BLaER1 (cell line): Measurements from ENCODE around the gene STOML1.

Experiments used
- H3K27ac ChIP-seq: shearing (Covaris generic); formaldehyde crosslinking; 2 replicates; pipeline ENCODE4 v1.8.1; 2022
- H3K27me3 ChIP-seq: shearing (Covaris generic); formaldehyde crosslinking; 2 replicates; pipeline ENCODE4 v1.8.1; 2022
- H3K36me3 ChIP-seq: shearing (Covaris generic); formaldehyde crosslinking; 2 replicates; pipeline ENCODE4 v1.8.1; 2022
- H3K4me1 ChIP-seq: shearing (Covaris generic); formaldehyde crosslinking; 2 replicates; pipeline ENCODE4 v1.8.1; 2022
- H3K4me2 ChIP-seq: shearing (Covaris generic); formaldehyde crosslinking; 2 replicates; pipeline ENCODE4 v1.8.1; 2022
- H3K4me3 ChIP-seq: shearing (Covaris generic); formaldehyde crosslinking; 2 replicates; pipeline ENCODE4 v1.8.1; 2022
- H3K9ac ChIP-seq: shearing (Covaris generic); formaldehyde crosslinking; 2 replicates; pipeline ENCODE4 v1.8.1; 2022
- H3K9me3 ChIP-seq: shearing (Covaris generic); formaldehyde crosslinking; 2 replicates; pipeline ENCODE4 v1.8.1; 2022
- H4K20me1 ChIP-seq: shearing (Covaris generic); formaldehyde crosslinking; 2 replicates; pipeline ENCODE4 v1.8.1; 2022
- Cebpa-rat ChIP-seq: shearing (Covaris generic); IDR thresholded peaks from 2 replicates; pipeline ENCODE4 v1.8.1; 2022

The STOML1 gene

DNA sequence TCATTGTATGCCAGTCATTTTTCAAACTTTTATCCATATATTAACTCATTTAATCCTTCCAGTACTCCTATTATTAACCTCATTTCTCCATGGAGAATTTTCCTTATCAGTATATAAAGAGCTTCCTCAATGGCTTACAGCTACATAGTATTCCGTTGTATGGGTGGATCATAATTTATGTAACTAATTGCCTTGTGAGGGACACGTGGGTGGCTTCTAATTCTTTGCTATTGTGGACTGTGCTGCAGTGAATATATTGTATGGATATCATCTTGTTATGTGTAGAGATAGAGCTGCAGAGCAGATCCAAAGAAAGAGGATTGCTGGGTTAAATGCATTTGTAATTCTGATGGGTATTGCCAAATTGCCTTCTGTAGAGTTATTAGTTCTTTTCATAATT, 27.6 kb upstream of the STOML1 start:
- no peak overlapping the region for H3K4me3 ChIP-seq
- no peaks in the 10 kb centered on the region for H3K27me3 ChIP-seq
- H3K4me2 ChIP-seq = no peak overlapping the region
- H3K4me1 ChIP-seq = no peaks in the 10 kb centered on the region
- no peak overlapping the region for H3K9ac ChIP-seq
- no peaks in the 10 kb centered on the region for H3K9me3 ChIP-seq
- no peak for TF ChIP-seq Cebpa-rat
- H3K27ac ChIP-seq = no peak overlapping the region
- peaks cover 93% of the 10 kb centered on the region for H4K20me1 ChIP-seq
- peaks cover 68% of the 10 kb centered on the region for H3K36me3 ChIP-seq

GRCh38 chr15:74013374-74013894, 21.3 kb upstream of the STOML1 start:
- Histone ChIP-seq H3K9me3 (peaks cover 23% of the 10 kb centered on the region), H3K4me1 (peaks cover 5% of the 10 kb centered on the region; the same call in 1 of the 2 replicates), H3K4me2 (no peak overlapping the region), H3K4me3 (no peak overlapping the region), H3K9ac (no peak overlapping the region), H3K27me3 (no peaks in the 10 kb centered on the region), H3K27ac (no peak overlapping the region), H4K20me1 (peaks cover 72% of the 10 kb centered on the region), H3K36me3 (peaks cover 74% of the 10 kb centered on the region)
- TF ChIP-seq Cebpa-rat = no peak

GRCh38 chr15:74011610-74012009, 19.5 kb upstream of the STOML1 start:
- peaks cover 83% of the 10 kb centered on the region for H3K36me3 ChIP-seq
- peaks cover 72% of the 10 kb centered on the region for H4K20me1 ChIP-seq
- H3K27me3 ChIP-seq = no peaks in the 10 kb centered on the region
- TF ChIP-seq Cebpa-rat = no peak
- no peak overlapping the region for H3K4me3 ChIP-seq
- peaks cover 23% of the 10 kb centered on the region for H3K9me3 ChIP-seq
- peaks cover 22% of the 10 kb centered on the region for H3K4me1 ChIP-seq
- no peak overlapping the region for H3K9ac ChIP-seq
- H3K27ac ChIP-seq = no peak overlapping the region
- no peak overlapping the region for H3K4me2 ChIP-seq

DNA sequence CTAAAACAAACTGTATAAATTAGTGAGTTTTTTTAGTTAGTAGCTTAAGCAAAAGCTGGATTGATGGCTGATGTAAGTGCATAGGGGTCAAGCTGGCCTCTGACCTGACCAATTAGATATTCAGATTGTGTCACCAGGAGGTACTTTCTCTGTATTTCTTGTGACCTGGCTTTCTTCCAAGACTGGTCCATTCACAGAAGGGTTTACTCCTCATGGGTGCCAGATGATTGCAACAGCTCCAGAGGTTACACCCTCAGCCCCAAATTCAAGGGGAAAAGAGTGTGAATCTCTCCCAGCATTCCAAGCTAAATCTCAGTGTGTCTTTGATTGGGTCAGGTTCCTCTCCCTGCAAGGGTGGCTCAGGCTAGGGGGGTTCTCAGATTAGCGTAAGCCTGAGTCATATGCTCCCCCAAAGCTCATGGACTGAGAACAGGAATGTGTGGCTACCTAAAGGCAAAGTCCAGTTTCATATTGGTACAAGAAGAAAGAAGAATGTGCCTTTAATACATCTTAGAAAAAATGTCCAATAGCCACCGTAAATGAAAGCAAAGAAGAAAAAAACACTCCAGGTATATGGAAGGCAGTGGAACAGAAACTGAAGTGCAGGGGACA, 18.9 kb upstream of the STOML1 start:
- TF ChIP-seq Cebpa-rat = no peak
- Histone ChIP-seq H3K27ac (no peak overlapping the region), H3K27me3 (no peaks in the 10 kb centered on the region), H3K4me2 (no peak overlapping the region), H3K4me1 (peaks cover 26% of the 10 kb centered on the region), H4K20me1 (peaks cover 77% of the 10 kb centered on the region), H3K9ac (no peak overlapping the region), H3K36me3 (peaks cover 88% of the 10 kb centered on the region), H3K4me3 (no peak overlapping the region), H3K9me3 (peaks cover 23% of the 10 kb centered on the region)

DNA sequence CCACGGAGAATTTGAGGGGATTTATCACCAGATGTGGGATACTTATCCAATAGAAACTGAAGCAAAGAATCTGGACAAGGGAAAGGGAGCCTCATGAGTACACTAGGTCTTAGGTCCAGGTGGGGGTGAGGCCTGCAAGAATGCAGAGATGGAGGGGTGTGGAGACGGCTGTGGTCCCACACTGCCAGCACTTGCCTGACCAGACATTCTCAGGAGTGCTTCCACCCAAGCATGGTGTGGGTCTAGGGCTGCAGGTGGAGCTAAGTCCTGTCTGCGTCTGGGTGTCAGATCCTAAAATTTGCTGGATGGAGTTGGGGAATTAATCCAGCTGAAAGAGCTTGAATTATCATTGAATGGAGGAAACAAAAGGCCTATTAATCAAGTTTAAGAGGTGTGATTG, 16.8 kb upstream of the STOML1 start:
- no peak overlapping the region for H3K9ac ChIP-seq
- H3K27ac ChIP-seq = no peak overlapping the region
- no peak overlapping the region for H3K4me2 ChIP-seq
- H3K27me3 ChIP-seq = no peaks in the 10 kb centered on the region
- TF ChIP-seq Cebpa-rat = no peak
- peaks cover 26% of the 10 kb centered on the region for H3K4me1 ChIP-seq
- no peak overlapping the region for H3K4me3 ChIP-seq
- peaks cover 29% of the 10 kb centered on the region for H3K9me3 ChIP-seq
- H3K36me3 ChIP-seq = peaks cover 89% of the 10 kb centered on the region
- peaks cover 70% of the 10 kb centered on the region for H4K20me1 ChIP-seq

DNA sequence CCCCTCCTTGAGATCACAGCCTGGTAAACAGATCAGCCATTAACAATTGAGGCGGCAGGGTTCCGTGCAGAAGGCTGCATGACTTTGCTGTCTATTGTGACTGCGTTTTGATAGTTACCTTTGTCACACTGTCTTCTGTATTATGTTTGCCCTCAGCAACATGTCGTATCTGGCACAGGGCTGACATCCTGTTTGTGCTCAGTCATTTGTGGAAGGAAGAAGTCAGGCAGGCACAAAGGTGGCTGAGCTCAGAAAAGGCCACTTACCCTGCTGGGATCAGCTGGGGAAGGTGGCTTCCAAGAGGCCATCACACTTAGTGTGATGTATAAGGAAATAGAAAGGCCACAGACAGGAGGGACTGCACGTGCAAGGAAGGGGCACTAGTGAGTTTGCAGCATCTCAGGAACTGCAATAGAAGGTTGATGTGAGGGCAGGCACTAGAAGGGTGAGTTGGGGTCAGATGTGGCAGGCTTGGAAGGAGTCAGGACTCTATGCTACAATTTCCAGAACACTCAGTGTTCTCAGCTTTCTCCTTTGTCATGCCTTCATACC, 15.8 kb upstream of the STOML1 start:
- H3K9ac ChIP-seq = peak overlapping the region; percentile 48; the same call in 1 of the 2 replicates
- no peaks in the 10 kb centered on the region for H3K27me3 ChIP-seq
- peaks cover 98% of the 10 kb centered on the region for H3K36me3 ChIP-seq
- H3K27ac ChIP-seq = peak overlapping the region; percentile 32; the same call in 1 of the 2 replicates
- H4K20me1 ChIP-seq = peaks cover 69% of the 10 kb centered on the region
- H3K4me3 ChIP-seq = no peak overlapping the region
- H3K4me1 ChIP-seq = peaks cover 26% of the 10 kb centered on the region
- H3K9me3 ChIP-seq = peaks cover 37% of the 10 kb centered on the region
- no peak for TF ChIP-seq Cebpa-rat
- peak overlapping the region; percentile 76 for H3K4me2 ChIP-seq

DNA sequence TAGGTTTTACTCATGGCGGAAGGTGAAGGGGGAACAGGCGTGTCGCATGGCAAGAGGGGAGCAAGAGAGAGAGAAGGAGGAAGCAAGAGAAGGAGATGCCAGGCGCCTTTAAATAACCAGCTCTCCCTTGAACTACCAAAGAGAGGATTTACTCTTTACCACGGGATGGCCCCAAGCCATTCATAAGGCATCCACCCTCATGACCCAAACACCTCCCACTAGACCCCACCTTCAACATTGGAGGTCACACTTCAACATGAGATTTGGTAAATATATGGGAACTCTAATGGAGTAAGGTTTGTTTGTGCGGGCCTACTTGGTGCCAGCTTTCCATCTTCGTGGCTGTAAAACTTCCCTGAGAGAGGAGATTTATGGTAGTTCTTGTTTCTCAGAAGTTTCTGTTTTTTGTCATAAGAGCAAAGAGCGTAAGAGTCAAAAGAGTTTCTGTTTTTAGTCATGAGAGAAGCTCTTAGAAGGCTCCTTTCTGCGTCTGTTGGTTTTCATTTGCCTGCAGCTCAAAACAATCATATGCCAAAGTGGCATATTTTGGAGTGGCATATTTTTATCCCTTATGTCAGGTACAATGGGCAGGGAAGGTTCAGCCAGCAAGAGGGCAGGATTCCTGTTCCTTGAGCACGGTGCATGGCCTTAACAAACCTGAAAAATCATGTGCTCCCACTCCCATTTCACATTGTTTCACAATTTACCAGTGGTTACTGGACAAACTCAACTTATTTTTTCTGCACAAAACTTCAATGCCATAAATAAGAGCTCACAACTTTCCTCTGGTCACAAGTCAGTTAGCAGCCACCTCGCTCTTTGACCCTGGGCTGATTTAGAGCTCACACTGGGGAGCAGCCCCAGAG, 14.9 kb upstream of the STOML1 start:
- H3K4me2 ChIP-seq = peak overlapping the region; percentile 76

GRCh38 chr15:73997986-73998385, 5.9 kb upstream of the STOML1 start:
- Histone ChIP-seq H3K36me3 (peaks cover 45% of the 10 kb centered on the region), H3K27ac (no peak overlapping the region), H3K9me3 (peaks cover 6% of the 10 kb centered on the region), H4K20me1 (peaks cover 57% of the 10 kb centered on the region), H3K4me3 (no peak overlapping the region), H3K4me1 (peaks cover 62% of the 10 kb centered on the region), H3K9ac (no peak overlapping the region), H3K27me3 (no peaks in the 10 kb centered on the region), H3K4me2 (peak overlapping the region; percentile 97)
- no peak for TF ChIP-seq Cebpa-rat

More for the DNA sequence above, 14.9 kb upstream of the STOML1 start:
- Histone ChIP-seq H3K27ac (peak overlapping the region; percentile 32; the same call in 1 of the 2 replicates), H3K4me1 (peaks cover 26% of the 10 kb centered on the region), H3K4me3 (no peak overlapping the region), H3K9ac (0 out of 2 replicates have a peak overlapping the region, but pooled peaks have one; percentile 48), H3K36me3 (peaks cover 97% of the 10 kb centered on the region), H4K20me1 (peaks cover 69% of the 10 kb centered on the region), H3K9me3 (peaks cover 32% of the 10 kb centered on the region), H3K27me3 (no peaks in the 10 kb centered on the region)
- no peak for TF ChIP-seq Cebpa-rat

DNA sequence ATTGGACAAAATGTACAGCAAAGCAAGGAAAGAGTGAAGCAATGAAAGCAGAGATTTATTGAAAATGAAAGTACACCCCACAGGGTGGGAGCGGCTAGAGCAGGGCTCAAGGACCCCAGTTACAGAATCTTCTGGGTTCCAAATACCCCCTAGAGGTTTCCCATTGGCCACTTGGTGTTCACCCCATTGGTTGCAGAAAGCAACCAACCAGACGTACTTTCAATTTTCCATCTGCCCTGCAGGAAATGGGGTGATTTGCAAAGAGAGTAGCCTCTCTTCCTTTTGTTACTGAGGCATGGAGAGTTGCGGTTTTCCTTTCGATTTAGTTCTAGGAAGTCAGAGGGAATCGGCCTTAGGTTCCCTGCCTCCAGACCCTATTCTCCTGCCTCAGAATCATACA, 4.8 kb upstream of the STOML1 start:
- H3K4me3 ChIP-seq = peak overlapping the region; percentile 88
- no peak for TF ChIP-seq Cebpa-rat
- H3K4me2 ChIP-seq = peak overlapping the region; percentile 97

More for the DNA sequence above, 4.8 kb upstream of the STOML1 start:
- H3K4me1 ChIP-seq = peaks cover 69% of the 10 kb centered on the region
- H3K9me3 ChIP-seq = no peaks in the 10 kb centered on the region
- H3K27me3 ChIP-seq = no peaks in the 10 kb centered on the region
- peaks cover 36% of the 10 kb centered on the region for H3K36me3 ChIP-seq
- 0 out of 2 replicates have a peak overlapping the region, but pooled peaks have one; percentile 7 for H3K27ac ChIP-seq
- no peak overlapping the region for H3K9ac ChIP-seq
- H4K20me1 ChIP-seq = peaks cover 57% of the 10 kb centered on the region
